Measurements from ENCODE around the gene LILRB5. TPM values are rescaled to one million over a fixed set of nuclear protein-coding genes. Genes with fewer than 3 reads are reported as not detected.
"Not testable (repeated sequence)": the region's sequence is repeated elsewhere in the genome, so short reads cannot be mapped to it uniquely, and the experiment has no call there.

The LILRB5 gene
- total RNA-seq, 1 donor = not detected

DNA sequence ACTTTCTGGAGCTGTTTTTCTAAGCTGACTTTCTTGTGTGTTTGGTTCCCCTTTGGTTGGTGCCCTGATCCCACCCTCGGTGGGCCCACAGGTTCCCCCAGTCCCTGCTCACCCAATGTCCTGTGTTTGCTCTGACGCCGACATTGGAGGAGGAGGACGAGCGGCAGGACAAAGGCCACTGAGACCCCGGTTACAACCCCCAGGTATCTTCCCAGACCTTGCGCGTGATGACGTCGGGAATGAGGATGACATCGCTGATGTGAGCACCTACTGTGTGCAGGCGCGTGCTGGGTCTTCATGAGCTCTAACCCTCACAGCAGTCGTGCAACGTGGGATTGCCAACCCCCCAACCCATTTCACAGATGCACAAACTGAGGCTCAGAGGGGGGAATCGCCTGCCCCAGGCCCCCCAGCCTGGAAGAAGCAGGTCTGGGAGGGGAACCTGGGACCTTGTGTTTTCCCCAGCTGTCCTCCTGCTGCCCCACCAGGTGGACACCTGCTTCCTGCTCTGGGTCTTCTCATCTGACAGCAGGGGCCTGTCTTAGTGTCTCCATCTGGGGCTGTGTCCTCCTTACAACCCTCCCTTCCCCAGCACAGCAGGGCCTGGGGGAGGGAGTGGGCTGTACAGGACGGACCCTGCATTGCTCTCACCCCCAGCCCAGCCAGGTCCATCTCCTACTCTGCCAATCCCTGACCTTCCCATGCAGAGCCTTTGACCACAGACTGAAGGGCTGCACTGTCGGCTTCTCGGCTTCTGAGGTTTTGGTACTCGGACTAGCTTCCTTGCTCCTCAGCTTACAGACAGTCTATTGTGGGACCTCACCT, 9.8 kb downstream of the LILRB5 start:
- no peak overlapping the region for H3K4me3 ChIP-seq (ENCODE audit: low read depth, low read length)
- TF ChIP-seq, protein P1, sequence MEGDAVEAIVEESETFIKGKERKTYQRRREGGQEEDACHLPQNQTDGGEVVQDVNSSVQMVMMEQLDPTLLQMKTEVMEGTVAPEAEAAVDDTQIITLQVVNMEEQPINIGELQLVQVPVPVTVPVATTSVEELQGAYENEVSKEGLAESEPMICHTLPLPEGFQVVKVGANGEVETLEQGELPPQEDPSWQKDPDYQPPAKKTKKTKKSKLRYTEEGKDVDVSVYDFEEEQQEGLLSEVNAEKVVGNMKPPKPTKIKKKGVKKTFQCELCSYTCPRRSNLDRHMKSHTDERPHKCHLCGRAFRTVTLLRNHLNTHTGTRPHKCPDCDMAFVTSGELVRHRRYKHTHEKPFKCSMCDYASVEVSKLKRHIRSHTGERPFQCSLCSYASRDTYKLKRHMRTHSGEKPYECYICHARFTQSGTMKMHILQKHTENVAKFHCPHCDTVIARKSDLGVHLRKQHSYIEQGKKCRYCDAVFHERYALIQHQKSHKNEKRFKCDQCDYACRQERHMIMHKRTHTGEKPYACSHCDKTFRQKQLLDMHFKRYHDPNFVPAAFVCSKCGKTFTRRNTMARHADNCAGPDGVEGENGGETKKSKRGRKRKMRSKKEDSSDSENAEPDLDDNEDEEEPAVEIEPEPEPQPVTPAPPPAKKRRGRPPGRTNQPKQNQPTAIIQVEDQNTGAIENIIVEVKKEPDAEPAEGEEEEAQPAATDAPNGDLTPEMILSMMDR (IDR thresholded peaks at IDR 0.05; ENCODE audit: insufficient read depth, low read length) = no peak
- no peak for DNase-seq (ENCODE audit: low read depth)

DNA sequence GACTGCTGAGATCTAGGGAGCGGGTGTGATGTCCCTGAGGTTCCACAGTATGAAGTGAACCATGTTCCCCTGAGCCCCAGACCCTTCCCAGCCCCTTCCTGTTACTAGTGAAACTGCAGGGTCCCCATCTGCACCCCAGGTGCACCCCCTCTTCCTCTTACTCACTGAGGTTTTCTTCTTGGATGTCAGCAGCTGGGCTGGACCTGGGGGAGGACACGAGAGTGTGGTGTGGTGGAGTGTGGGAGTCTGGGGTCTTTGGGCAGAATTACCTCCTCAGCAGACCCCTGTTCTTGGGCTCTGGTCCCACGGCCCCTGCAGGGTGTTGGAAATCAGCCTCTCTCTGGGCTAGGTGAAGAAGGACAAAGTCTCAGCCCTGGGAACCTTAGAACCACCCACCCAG, 11.1 kb downstream of the LILRB5 start:
- H3K4me3 ChIP-seq (ENCODE audit: low read depth, low read length) = no peak overlapping the region
- TF ChIP-seq, protein P1 (IDR thresholded peaks at IDR 0.05; ENCODE audit: insufficient read depth, low read length) = no peak
- DNase-seq (ENCODE audit: low read depth) = no peak

DNA sequence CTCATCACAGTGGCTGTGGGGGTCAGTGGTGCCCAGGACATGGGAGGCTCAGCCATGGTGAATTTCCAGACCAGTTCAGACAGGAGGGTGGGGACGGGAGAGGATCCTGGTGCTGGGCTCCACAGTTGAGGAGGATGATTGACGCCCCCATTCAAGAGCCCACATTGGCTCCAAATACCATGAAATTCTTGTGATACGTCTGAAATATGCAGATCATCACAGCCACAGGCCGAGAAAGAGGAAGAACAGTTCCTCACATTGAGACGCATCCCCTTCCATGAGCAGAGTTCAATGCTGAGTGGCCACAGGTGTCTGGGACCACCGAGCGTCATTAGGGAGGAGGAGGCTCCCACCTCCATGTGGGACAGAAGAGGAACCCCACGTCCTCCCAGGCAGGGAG, 13.3 kb downstream of the LILRB5 start:
- H3K4me3 ChIP-seq (ENCODE audit: low read depth, low read length); DNase-seq (ENCODE audit: low read depth): not testable (repeated sequence)

DNA sequence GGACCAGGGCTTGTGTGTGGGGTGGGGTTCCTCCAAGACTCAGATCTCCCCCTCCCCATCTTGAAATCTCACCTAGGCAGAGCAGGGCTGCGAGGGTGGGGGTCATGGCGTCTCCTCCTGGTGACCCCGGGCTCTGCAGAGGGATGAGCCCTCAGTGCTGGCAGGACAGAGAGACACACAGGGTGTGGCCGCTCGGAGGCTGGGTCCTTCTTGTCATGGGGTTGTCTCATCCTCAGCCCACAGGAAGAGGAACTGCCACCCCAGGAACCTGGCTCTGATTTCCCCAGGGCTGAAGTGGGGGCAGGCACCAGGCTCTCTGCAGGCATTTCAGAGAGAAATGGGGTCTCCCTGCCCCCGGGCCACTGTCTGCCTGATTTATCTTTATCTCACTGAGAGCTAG, 14.4 kb downstream of the LILRB5 start, which contains the start of gene LILRA6:
TSS of gene LILRA6 (minus strand) at position 145 of the 400 bp plus-strand sequence.
- DNase-seq (ENCODE audit: low read depth); H3K4me3 ChIP-seq (ENCODE audit: low read depth, low read length): not testable (repeated sequence)

DNA sequence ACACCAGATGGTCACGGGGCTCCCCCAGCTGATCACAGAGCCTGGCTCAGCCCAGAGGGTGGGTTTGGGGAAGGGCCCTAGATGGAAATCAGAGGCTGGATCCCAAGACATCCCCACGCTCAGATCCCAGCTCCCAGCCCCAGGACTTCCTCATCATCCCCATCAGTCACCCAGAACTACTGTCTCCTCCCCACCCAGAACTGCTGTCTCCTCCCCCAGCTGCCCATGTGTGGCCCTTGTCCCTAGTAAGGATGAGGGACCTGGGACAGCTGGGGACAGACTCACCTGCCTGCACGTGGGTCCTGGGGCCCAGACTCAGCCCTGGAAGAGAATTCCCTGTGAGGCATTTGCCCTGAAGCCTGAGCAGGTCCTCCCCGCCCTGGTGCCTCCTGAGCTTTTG, 14.8 kb downstream of the LILRB5 start:
- H3K4me3 ChIP-seq (ENCODE audit: low read depth, low read length); DNase-seq (ENCODE audit: low read depth): not testable (repeated sequence)

DNA sequence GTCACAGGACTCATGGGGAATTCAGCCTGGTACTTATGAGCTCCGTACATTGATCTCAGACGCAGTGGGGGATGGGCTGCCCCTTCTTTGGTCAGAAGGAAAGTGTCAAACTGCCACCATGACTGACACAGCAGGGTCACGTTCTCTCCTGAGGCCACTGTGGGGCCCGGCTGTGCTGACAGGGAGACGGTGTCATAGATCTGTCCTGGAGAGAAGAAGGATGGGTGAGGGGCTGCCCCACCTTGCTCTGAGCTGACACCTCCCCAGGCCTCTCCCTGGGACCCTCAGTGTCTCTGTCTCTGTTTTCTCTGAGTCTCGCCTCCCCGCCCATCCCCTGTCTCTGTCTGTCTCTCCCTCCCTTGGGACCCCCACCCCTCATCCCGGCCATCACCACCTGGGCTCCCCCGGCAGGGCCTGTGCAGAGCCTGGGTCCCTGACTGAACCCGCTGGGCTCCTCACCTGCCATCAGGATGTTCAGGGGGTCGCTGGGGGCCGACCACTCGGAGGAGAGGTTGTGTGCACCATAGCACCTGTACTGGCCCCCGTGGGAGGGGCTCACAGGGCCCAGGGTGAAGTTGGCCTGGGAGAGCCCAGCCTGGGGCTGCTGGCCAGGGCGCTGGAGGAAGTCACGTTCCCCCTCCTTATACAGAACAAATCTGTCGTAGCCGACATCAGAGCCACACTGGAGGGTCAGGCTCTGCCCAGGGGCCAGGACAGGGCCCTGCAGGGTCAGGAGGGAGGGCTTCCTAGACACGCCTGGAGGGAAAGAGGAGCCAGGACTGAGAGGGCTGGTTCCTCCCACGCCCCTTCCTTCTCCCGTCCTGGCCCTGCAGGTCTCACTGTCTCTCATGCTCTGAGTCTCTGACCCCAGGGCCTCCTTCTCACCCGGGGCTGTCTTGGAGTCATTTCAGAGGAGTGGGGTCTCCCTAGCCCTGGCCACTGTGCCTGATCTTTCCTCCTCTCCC, 16.4 kb downstream of the LILRB5 start:
- not testable (repeated sequence) for H3K4me3 ChIP-seq (ENCODE audit: low read depth, low read length); DNase-seq (ENCODE audit: low read depth)

DNA sequence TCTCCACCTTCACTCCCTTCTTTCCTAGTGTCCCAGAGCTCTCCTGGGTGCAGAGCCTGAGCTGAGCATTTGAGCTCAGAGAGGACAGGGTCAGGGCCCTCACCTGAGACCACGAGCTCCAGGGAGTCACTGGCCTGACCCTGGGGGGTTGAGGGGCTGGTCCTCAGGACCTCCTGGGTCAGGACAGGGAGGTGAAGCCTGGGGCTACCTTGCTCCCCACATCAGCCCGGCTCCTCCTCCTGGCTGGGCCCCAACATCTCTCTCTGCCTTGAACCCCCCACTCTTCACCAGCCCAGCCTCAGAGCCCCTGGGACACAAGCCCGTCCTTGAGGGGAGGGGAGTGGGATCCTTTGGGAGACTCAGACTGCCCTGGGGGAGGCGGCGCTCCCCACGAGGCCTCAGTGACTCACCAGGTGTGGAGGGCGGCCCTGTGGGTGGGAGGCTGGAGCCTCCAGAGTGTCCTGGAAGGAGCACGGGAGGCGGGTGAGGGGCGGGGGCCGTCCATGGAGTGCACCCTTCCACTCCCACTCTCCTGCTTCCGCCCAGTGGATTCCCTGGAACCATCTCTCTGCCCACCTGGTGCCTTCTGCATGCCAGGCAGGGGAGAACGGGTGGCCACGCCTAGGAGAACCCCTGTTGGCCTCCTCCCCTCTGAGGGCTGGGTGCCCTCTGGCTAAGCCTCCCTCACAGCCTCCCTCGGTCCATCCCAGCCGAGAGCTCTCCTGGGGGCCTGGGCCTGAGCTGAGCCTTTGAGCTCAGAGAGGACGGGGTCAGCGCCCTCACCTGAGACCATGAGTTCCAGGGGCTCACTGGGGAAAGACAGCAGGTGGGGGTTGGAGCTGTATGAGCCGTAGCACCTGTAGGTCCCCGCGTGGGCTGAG, 17.3 kb downstream of the LILRB5 start:
- DNase-seq (ENCODE audit: low read depth); H3K4me3 ChIP-seq (ENCODE audit: low read depth, low read length): not testable (repeated sequence)

DNA sequence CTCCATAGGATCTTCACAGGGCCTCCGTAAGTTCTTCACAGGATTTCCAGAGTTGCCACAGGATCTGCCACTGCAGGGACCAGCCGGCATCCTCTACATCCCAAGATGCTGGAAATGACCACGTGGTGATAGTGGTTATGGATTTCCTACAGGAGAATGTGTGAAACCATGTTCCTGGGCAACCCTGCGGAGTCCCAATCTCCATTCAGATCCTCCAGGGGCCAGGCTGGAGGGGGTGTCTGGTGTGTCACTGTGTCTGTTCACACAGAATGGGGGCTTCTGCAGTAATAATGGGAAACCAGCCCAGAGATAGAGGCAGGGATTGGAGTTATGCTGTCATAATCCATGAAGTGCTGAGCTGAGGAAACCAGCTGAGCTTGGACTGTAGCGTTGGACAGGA, 23.1 kb downstream of the LILRB5 start:
- H3K4me3 ChIP-seq (ENCODE audit: low read depth, low read length) = no peak overlapping the region
- no peak for DNase-seq (ENCODE audit: low read depth)
- TF ChIP-seq, protein P1 (IDR thresholded peaks at IDR 0.05; ENCODE audit: insufficient read depth, low read length) = no peak

All from fibroblast of the aortic adventitia (primary cell).